Measurements from ENCODE around the gene COPS4. TPM values are rescaled to one million over a fixed set of nuclear protein-coding genes. Genes with fewer than 3 reads are reported as not detected.
A peak's percentile ranks its signal among the peaks of the same experiment; 100 is the strongest.

COPS4 gene
- total RNA-seq, 4 donors from 2014 or later: 34.3 to 116 (median 43.5) TPM

GRCh38 chr4:83115000-83115399 lies 80.0 kb downstream of the COPS4 start:
- DNase-seq: no peak
- H3K4me1 ChIP-seq: peaks cover 0 to 26% (median 5%) of the 10 kb centered on the region in 4 donors
- no peaks in the 10 kb centered on the region for H3K9me3 ChIP-seq
- peak overlapping the region; percentile 64 to 88 (median 74) for H3K27ac ChIP-seq
- TF ChIP-seq POLR2A (IDR thresholded peaks at IDR 0.05) (no peak), CTCF (IDR thresholded peaks at IDR 0.05) (no peak)
- H3K36me3 ChIP-seq: no peaks in the 10 kb centered on the region
- H3K27me3 ChIP-seq: no peaks in the 10 kb centered on the region
- no peak overlapping the region for H3K4me3 ChIP-seq

GRCh38 chr4:83115656-83116285 lies 80.8 kb downstream of the COPS4 start:
- no peak for TF ChIP-seq CTCF (IDR thresholded peaks at IDR 0.05)
- no peak for TF ChIP-seq POLR2A (IDR thresholded peaks at IDR 0.05)
- Histone ChIP-seq H3K4me1 (peaks cover 0 to 20% (median 3%) of the 10 kb centered on the region in 4 donors), H3K36me3 (no peaks in the 10 kb centered on the region), H3K27ac (no peak overlapping the region), H3K27me3 (no peaks in the 10 kb centered on the region), H3K9me3 (no peaks in the 10 kb centered on the region), H3K4me3 (no peak overlapping the region)
- DNase-seq: no peak

- no peaks in the 10 kb centered on the region for H3K27me3 ChIP-seq
These were observed 83.9 kb downstream of the COPS4 start for GRCh38 chr4:83118869-83119268.

GRCh38 chr4:83121246-83121645 lies 86.3 kb downstream of the COPS4 start:
- TF ChIP-seq CTCF (IDR thresholded peaks at IDR 0.05) (no peak), POLR2A (IDR thresholded peaks at IDR 0.05) (no peak)
- Histone ChIP-seq H3K4me1 (peaks cover 0 to 13% (median 6%) of the 10 kb centered on the region in 4 donors), H3K36me3 (no peaks in the 10 kb centered on the region), H3K9me3 (no peaks in the 10 kb centered on the region), H3K4me3 (no peak overlapping the region), H3K27me3 (no peaks in the 10 kb centered on the region), H3K27ac (no peak overlapping the region)
- DNase-seq: no peak

More at GRCh38 chr4:83118869-83119268, 83.9 kb downstream of the COPS4 start:
- no peak for DNase-seq
- Histone ChIP-seq H3K4me3 (no peak overlapping the region), H3K36me3 (no peaks in the 10 kb centered on the region), H3K4me1 (peaks cover 0 to 13% (median 0%) of the 10 kb centered on the region in 4 donors), H3K27ac (no peak overlapping the region), H3K9me3 (no peaks in the 10 kb centered on the region)
- TF ChIP-seq CTCF (IDR thresholded peaks at IDR 0.05) (no peak), POLR2A (IDR thresholded peaks at IDR 0.05) (no peak)

- peaks cover 0 to 11% (median 3%) of the 10 kb centered on the region in 4 donors for H3K4me1 ChIP-seq
These were observed 89.3 kb downstream of the COPS4 start for GRCh38 chr4:83124111-83124780.

More at GRCh38 chr4:83124111-83124780, 89.3 kb downstream of the COPS4 start:
- no peak overlapping the region for H3K27ac ChIP-seq
- no peaks in the 10 kb centered on the region for H3K9me3 ChIP-seq
- H3K36me3 ChIP-seq: no peaks in the 10 kb centered on the region
- TF ChIP-seq POLR2A (IDR thresholded peaks at IDR 0.05) (no peak), CTCF (IDR thresholded peaks at IDR 0.05) (no peak)
- H3K27me3 ChIP-seq: no peaks in the 10 kb centered on the region
- no peak overlapping the region for H3K4me3 ChIP-seq
- peak in 1 of 3 donors; percentile 44 for DNase-seq

Small RNA genes within 50 kb of the gene (small RNA-seq; reads per million reads assigned to genes)
- gene RNU6-615P: 0 reads per million in 2 donors

Other genes starting within 250 kb of the COPS4 start
- gene SCD5, start 236.4 kb upstream of the COPS4 start, total RNA-seq: 1 to 10 TPM in 3 of 4 donors, under 1 TPM in 1; 0.70 to 5.0 (median 3.0) TPM
- gene SEC31A, start 144.0 kb upstream of the COPS4 start, total RNA-seq: 100 to 1,000 TPM; 195 to 283 (median 268) TPM
- 1 to 10 TPM; 1.7 to 6.7 (median 2.9) TPM for gene THAP9, start 134.4 kb upstream of the COPS4 start, total RNA-seq
- gene LIN54, start 24.4 kb upstream of the COPS4 start, total RNA-seq: 10 to 100 TPM in 1 of 4 donors, 1 to 10 TPM in 3; 8.7 to 13.0 (median 9.4) TPM
- gene PLAC8, start 79.5 kb downstream of the COPS4 start, total RNA-seq: 100 to 1,000 TPM in 2 of 4 donors, 10 to 100 TPM in 2; 36.3 to 148 (median 107) TPM
- 10 to 100 TPM; 11.0 to 15.6 (median 12.9) TPM for gene COQ2, start 249.6 kb downstream of the COPS4 start, total RNA-seq

Measured in Peyer's patch (tissue), 4 donors.